ENCODE measurements around the gene KLK8.
"Not testable (repeated sequence)": the region's sequence is repeated elsewhere in the genome, so short reads cannot be mapped to it uniquely, and the experiment has no call there.

The KLK8 gene

GRCh38 chr19:51002089-51002532 is 707 bp upstream of the KLK8 start:
- H3K4me3 ChIP-seq: no peak overlapping the region; the same call in 1 of the 2 replicates
- no peaks in the 10 kb centered on the region for H3K36me3 ChIP-seq (ENCODE audit: insufficient read depth, low read length)
- H3K27ac ChIP-seq: no peak overlapping the region
- DNase-seq (ENCODE audit: low read depth, low spot score): no peak
- no peaks in the 10 kb centered on the region for H3K9me3 ChIP-seq (ENCODE audit: low read depth, low read length)
- no peak for TF ChIP-seq EZH2 (IDR thresholded peaks at IDR 0.05)
- no peak for TF ChIP-seq FOXP2 (optimal IDR thresholded peaks at IDR 0.05; ENCODE audit: control extremely low read depth, extremely low read length, insufficient read depth)
- TF ChIP-seq POLR2AphosphoS5 (IDR thresholded peaks at IDR 0.05; ENCODE audit: borderline replicate concordance, low read depth, low read length): no peak
- no peak overlapping the region for H3K9ac ChIP-seq (ENCODE audit: insufficient read length)

DNA sequence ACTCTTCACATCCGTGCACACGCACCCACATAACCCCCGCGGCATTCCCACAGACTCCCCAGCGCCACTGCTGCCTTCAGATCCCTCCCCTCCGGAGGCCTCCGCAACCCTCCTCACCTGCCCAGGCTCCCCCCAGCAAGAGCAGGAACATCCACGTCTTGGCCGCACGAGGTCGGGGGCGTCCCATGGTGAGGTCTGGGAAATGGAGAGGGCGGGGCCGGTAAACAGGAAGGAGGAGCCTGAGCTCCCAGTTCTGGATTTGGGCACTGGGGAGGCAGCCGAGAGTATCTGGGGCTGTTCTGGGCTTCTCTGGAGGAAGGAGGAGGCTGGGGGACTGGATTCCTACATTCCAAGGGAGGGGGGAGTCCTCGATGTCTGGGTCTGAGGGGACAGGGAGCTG is 423 bp downstream of the KLK8 start:
- H3K27ac ChIP-seq: no peak overlapping the region
- TF ChIP-seq POLR2AphosphoS5 (IDR thresholded peaks at IDR 0.05; ENCODE audit: borderline replicate concordance, low read depth, low read length): no peak
- no peak for TF ChIP-seq EZH2 (IDR thresholded peaks at IDR 0.05)
- TF ChIP-seq FOXP2 (optimal IDR thresholded peaks at IDR 0.05; ENCODE audit: control extremely low read depth, extremely low read length, insufficient read depth): no peak
- no peak for DNase-seq (ENCODE audit: low read depth, low spot score)
- no peaks in the 10 kb centered on the region for H3K9me3 ChIP-seq (ENCODE audit: low read depth, low read length)
- no peak overlapping the region for H3K4me3 ChIP-seq
- no peak overlapping the region for H3K9ac ChIP-seq (ENCODE audit: insufficient read length)
- no peaks in the 10 kb centered on the region for H3K36me3 ChIP-seq (ENCODE audit: insufficient read depth, low read length)

GRCh38 chr19:51000426-51000825 is 978 bp downstream of the KLK8 start:
- H3K4me3 ChIP-seq: no peak overlapping the region

DNA sequence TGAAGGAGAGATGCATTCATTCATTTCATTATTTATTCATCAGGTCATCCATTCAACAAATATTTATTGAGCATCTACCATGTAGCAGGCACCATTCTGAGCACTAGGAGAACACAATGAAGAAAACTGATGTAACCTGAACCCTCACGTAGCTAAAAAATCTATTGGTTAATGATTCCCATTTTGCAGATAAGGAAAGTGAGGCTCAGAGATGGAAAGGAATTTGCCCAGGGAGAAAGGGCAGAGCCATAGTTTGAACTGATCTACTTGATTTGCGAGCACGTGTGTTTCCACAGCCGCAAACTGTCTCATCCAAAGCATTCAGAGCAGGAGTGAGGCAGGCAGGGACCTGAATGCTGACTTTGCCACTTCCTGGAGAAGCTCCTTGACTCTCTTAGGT is 2.7 kb downstream of the KLK8 start:
- Histone ChIP-seq H3K36me3 (ENCODE audit: insufficient read depth, low read length) (no peaks in the 10 kb centered on the region), H3K4me3 (no peak overlapping the region), H3K27ac (no peak overlapping the region), H3K9me3 (ENCODE audit: low read depth, low read length) (no peaks in the 10 kb centered on the region), H3K9ac (ENCODE audit: insufficient read length) (no peak overlapping the region)
- TF ChIP-seq FOXP2 (optimal IDR thresholded peaks at IDR 0.05; ENCODE audit: control extremely low read depth, extremely low read length, insufficient read depth): no peak
- TF ChIP-seq POLR2AphosphoS5 (IDR thresholded peaks at IDR 0.05; ENCODE audit: borderline replicate concordance, low read depth, low read length): no peak
- no peak for TF ChIP-seq EZH2 (IDR thresholded peaks at IDR 0.05)
- DNase-seq (ENCODE audit: low read depth, low spot score): no peak

More at GRCh38 chr19:51000426-51000825, 978 bp downstream of the KLK8 start:
- DNase-seq (ENCODE audit: low read depth, low spot score): no peak
- Histone ChIP-seq H3K36me3 (ENCODE audit: insufficient read depth, low read length) (no peaks in the 10 kb centered on the region), H3K9ac (ENCODE audit: insufficient read length) (no peak overlapping the region), H3K9me3 (ENCODE audit: low read depth, low read length) (no peaks in the 10 kb centered on the region), H3K27ac (no peak overlapping the region)
- TF ChIP-seq POLR2AphosphoS5 (IDR thresholded peaks at IDR 0.05; ENCODE audit: borderline replicate concordance, low read depth, low read length): no peak

DNA sequence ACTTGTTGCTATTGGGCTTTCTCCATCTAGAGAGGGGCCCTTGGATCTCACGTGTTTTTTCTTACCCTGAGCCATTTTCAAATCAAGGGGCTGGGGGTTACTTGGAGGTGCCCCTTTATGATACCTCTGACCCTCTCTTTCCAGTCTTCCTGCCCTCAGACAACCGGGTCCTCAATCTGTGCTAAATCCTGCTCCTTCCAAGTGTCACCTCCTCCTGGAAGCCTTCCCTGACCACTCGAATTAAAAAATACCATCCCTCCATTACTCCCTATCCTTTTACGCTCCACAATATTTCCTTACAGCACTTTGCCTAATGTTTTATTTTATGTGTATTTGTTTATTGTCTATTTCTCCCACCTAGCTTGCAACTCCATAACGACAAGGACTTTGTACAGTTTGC is 3.3 kb downstream of the KLK8 start:
- no peak overlapping the region for H3K27ac ChIP-seq

GRCh38 chr19:50994129-50994528 is 7.3 kb downstream of the KLK8 start:
- Histone ChIP-seq H3K4me3 (no peak overlapping the region), H3K36me3 (ENCODE audit: insufficient read depth, low read length) (no peaks in the 10 kb centered on the region), H3K9ac (ENCODE audit: insufficient read length) (no peak overlapping the region), H3K27ac (no peak overlapping the region), H3K9me3 (ENCODE audit: low read depth, low read length) (no peaks in the 10 kb centered on the region)
- TF ChIP-seq EZH2 (IDR thresholded peaks at IDR 0.05) (no peak), POLR2AphosphoS5 (IDR thresholded peaks at IDR 0.05; ENCODE audit: borderline replicate concordance, low read depth, low read length) (no peak), FOXP2 (optimal IDR thresholded peaks at IDR 0.05; ENCODE audit: control extremely low read depth, extremely low read length, insufficient read depth) (no peak)
- DNase-seq (ENCODE audit: low read depth, low spot score): no peak

More for the DNA sequence above, 3.3 kb downstream of the KLK8 start:
- no peaks in the 10 kb centered on the region for H3K9me3 ChIP-seq (ENCODE audit: low read depth, low read length)
- H3K4me3 ChIP-seq: no peak overlapping the region
- H3K9ac ChIP-seq (ENCODE audit: insufficient read length): no peak overlapping the region
- H3K36me3 ChIP-seq (ENCODE audit: insufficient read depth, low read length): no peaks in the 10 kb centered on the region
- TF ChIP-seq FOXP2 (optimal IDR thresholded peaks at IDR 0.05; ENCODE audit: control extremely low read depth, extremely low read length, insufficient read depth) (no peak), EZH2 (IDR thresholded peaks at IDR 0.05) (no peak), POLR2AphosphoS5 (IDR thresholded peaks at IDR 0.05; ENCODE audit: borderline replicate concordance, low read depth, low read length) (no peak)
- DNase-seq (ENCODE audit: low read depth, low spot score): no peak

GRCh38 chr19:50992666-50993035 is 8.8 kb downstream of the KLK8 start:
- DNase-seq (ENCODE audit: low read depth, low spot score): no peak
- Histone ChIP-seq H3K36me3 (ENCODE audit: insufficient read depth, low read length) (no peaks in the 10 kb centered on the region), H3K27ac (no peak overlapping the region), H3K9me3 (ENCODE audit: low read depth, low read length) (no peaks in the 10 kb centered on the region), H3K9ac (ENCODE audit: insufficient read length) (no peak overlapping the region), H3K4me3 (no peak overlapping the region)
- TF ChIP-seq FOXP2 (optimal IDR thresholded peaks at IDR 0.05; ENCODE audit: control extremely low read depth, extremely low read length, insufficient read depth) (no peak), POLR2AphosphoS5 (IDR thresholded peaks at IDR 0.05; ENCODE audit: borderline replicate concordance, low read depth, low read length) (no peak), EZH2 (IDR thresholded peaks at IDR 0.05) (no peak)

GRCh38 chr19:50984416-50984815 is 17.0 kb downstream of the KLK8 start:
- H3K4me3 ChIP-seq; H3K27ac ChIP-seq; H3K36me3 ChIP-seq (ENCODE audit: insufficient read depth, low read length); DNase-seq (ENCODE audit: low read depth, low spot score); H3K9ac ChIP-seq (ENCODE audit: insufficient read length); H3K9me3 ChIP-seq (ENCODE audit: low read depth, low read length): not testable (repeated sequence)

GRCh38 chr19:50983625-50984292 is 17.6 kb downstream of the KLK8 start, which contains the start of gene KLK7:
TSS of gene KLK7 (minus strand) at chr19:50983917. CDS start at chr19:50982399, 1,518 bp downstream.
- TF ChIP-seq POLR2AphosphoS5 (IDR thresholded peaks at IDR 0.05; ENCODE audit: borderline replicate concordance, low read depth, low read length) (no peak), EZH2 (IDR thresholded peaks at IDR 0.05) (no peak), FOXP2 (optimal IDR thresholded peaks at IDR 0.05; ENCODE audit: control extremely low read depth, extremely low read length, insufficient read depth) (no peak)
- Histone ChIP-seq H3K36me3 (ENCODE audit: insufficient read depth, low read length) (no peaks in the 10 kb centered on the region), H3K27ac (no peak within 1 kb of the TSS), H3K9me3 (ENCODE audit: low read depth, low read length) (no peaks in the 10 kb centered on the region), H3K4me3 (no peak within 1 kb of the TSS), H3K9ac (ENCODE audit: insufficient read length) (no peak within 1 kb of the TSS)
- no peak for DNase-seq (ENCODE audit: low read depth, low spot score)

Data from SK-N-MC (cell line).